Neural progenitor cell (in vitro differentiated cells): Measurements from ENCODE around the gene SMIM1. TPM values are rescaled to one million over a fixed set of nuclear protein-coding genes. Genes with fewer than 3 reads are reported as not detected.

Experiments
- DNase-seq: peaks from one replicate; pipeline ENCODE4 v3.0.0-alpha.2; 2016; ENCODE audit warnings: low spot score
- H2AFZ ChIP-seq: fragments of 200-600 bp; sonication (generic); replicated peaks from 2 replicates; pipeline ENCODE4 v1.6.1; 2016; ENCODE audit warnings: antibody characterized with exemption
- H3F3A ChIP-seq: fragments of 200-600 bp; sonication (generic); 2 replicates; pipeline ENCODE4 v1.6.1; 2016; ENCODE audit warnings: antibody characterized with exemption, low read depth
- H3K27ac ChIP-seq: fragments of 200-600 bp; sonication (generic); 2 replicates; pipeline ENCODE4 v1.5.1; 2016; ENCODE audit warnings: mild to moderate bottlenecking
- H3K27me3 ChIP-seq: fragments of 200-600 bp; sonication (generic); 2 replicates; pipeline ENCODE4 v1.6.1; 2016; ENCODE audit warnings: mild to moderate bottlenecking, moderate library complexity
- H3K36me3 ChIP-seq: fragments of 200-600 bp; sonication (generic); 2 replicates; pipeline ENCODE4 v1.5.1; 2016
- H3K4me1 ChIP-seq: fragments of 200-600 bp; sonication (generic); 2 replicates; pipeline ENCODE4 v1.6.1; 2016; ENCODE audit warnings: mixed run types
- H3K4me2 ChIP-seq: fragments of 200-600 bp; sonication (generic); 2 replicates; pipeline ENCODE4 v1.6.1; 2016
- H3K4me3 ChIP-seq: fragments of 200-600 bp; sonication (generic); 2 replicates; pipeline ENCODE4 v1.5.1; 2016
- H3K79me2 ChIP-seq: fragments of 200-600 bp; sonication (generic); 2 replicates; pipeline ENCODE4 v1.6.1; 2016; ENCODE audit warnings: low read depth
- H3K9ac ChIP-seq: fragments of 200-600 bp; sonication (generic); 2 replicates; pipeline ENCODE4 v1.6.1; 2016
- H3K9me3 ChIP-seq: fragments of 200-600 bp; sonication (generic); 2 replicates; pipeline ENCODE4 v1.5.1; 2016; ENCODE audit warnings: low read depth
- H4K20me1 ChIP-seq: fragments of 200-600 bp; sonication (generic); 2 replicates; pipeline ENCODE4 v1.6.1; 2016; ENCODE audit warnings: low read depth
- H3K27ac Mint-ChIP-seq: 3 replicates; pipeline ENCODE4 v1.8.0; 2021; ENCODE audit warnings: mixed read lengths
- H3K27me3 Mint-ChIP-seq: 2 replicates; pipeline ENCODE4 v1.8.0; 2022; ENCODE audit warnings: low read depth, mild to moderate bottlenecking, inconsistent platforms, moderate library complexity, mixed read lengths; ENCODE audit not compliant: insufficient read depth
- H3K36me3 Mint-ChIP-seq: 3 replicates; pipeline ENCODE4 v1.8.0; 2021; ENCODE audit warnings: mixed read lengths
- H3K4me1 Mint-ChIP-seq: 3 replicates; pipeline ENCODE4 v1.8.0; 2021; ENCODE audit warnings: mixed read lengths
- H3K4me3 Mint-ChIP-seq: 3 replicates; pipeline ENCODE4 v1.8.0; 2021; ENCODE audit warnings: mild to moderate bottlenecking, moderate library complexity, mixed read lengths
- H3K9me3 Mint-ChIP-seq: 3 replicates; pipeline ENCODE4 v1.8.0; 2020; ENCODE audit warnings: mixed read lengths
- CTCF ChIP-seq: fragments of 200-600 bp; sonication (generic); IDR thresholded peaks from 2 replicates; pipeline ENCODE4 v1.5.1; 2017; ENCODE audit warnings: antibody characterized with exemption, mild to moderate bottlenecking
- EZH2 ChIP-seq: fragments of 200-600 bp; sonication (generic); IDR thresholded peaks from 2 replicates; pipeline ENCODE4 v1.6.1; 2017; ENCODE audit warnings: antibody characterized with exemption, mild to moderate bottlenecking, moderate library complexity
- EZH2phosphoT487 ChIP-seq: fragments of 200-600 bp; sonication (generic); IDR thresholded peaks from 2 replicates; pipeline ENCODE4 v1.6.1; 2017; ENCODE audit warnings: antibody characterized with exemption
- total RNA-seq: library from RNA; depleted of rRNA; stranded (reverse); fragments of >200 nt; gene quantifications from 2 replicates; pipeline ENCODE4 v1.2.3, GENCODE V29; 2015; ENCODE audit warnings: low replicate concordance

SMIM1 gene
- total RNA-seq, 1 donor from 2014 or later = not detected

DNA sequence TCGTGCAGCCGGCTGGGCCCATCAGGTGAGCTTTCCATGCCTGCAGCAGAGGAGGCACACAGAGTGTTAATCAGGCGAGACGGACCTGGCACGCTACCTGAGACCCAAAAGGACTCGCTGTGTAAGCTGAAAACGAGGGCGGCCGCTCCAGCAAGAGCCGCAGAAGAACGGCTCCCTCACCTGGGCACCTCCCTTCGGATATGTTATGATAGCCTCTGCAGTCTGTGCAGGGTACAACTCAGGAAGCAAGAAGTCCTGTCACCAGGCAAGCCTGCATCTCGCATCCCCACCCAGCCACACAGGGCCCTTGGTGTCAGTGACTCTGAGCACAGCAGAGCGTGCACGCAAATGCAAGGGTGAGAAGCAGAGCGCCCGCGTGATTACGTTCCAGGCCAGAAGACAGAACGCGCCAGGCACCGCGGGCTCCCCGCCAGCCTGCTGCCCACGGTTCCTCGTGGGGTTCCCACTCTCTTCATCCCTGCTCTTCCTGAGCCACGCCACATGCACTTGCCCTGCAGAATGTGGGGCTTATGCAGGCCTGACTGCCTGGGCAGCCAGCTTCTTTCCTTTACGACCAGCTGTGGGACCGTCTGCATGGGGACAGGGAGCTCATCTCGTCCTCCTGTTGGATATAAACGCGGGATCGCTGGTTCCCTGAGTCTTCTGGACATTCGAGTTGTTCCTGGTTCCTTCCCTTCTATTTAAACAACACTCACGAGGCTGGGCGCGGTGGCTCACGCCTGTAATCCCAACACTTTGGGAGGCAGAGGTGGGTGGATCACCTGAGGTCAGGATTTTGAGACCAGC lies 44.0 kb downstream of the SMIM1 start:
- Histone ChIP-seq H3K4me2 (no peak overlapping the region), H3K79me2 (no peaks in the 10 kb centered on the region), H3K27me3 (no peaks in the 10 kb centered on the region), H3K9me3 (no peaks in the 10 kb centered on the region), H4K20me1 (no peaks in the 10 kb centered on the region), H3K4me3 (no peak overlapping the region), H3F3A (no peaks in the 10 kb centered on the region), H3K4me1 (no peaks in the 10 kb centered on the region), H3K36me3 (no peaks in the 10 kb centered on the region), H2AFZ (no peak overlapping the region), H3K9ac (no peak overlapping the region), H3K27ac (no peak overlapping the region)
- no peaks in the 10 kb centered on the region for H3K9me3 Mint-ChIP-seq
- no peak for DNase-seq
- H3K4me3 Mint-ChIP-seq = no peak overlapping the region
- peaks cover 7% of the 10 kb centered on the region for H3K36me3 Mint-ChIP-seq
- H3K27me3 Mint-ChIP-seq = peaks cover 2% of the 10 kb centered on the region
- TF ChIP-seq CTCF = no peak
- no peak for TF ChIP-seq EZH2phosphoT487
- no peak for TF ChIP-seq EZH2
- no peak overlapping the region for H3K27ac Mint-ChIP-seq
- H3K4me1 Mint-ChIP-seq = peaks cover 28% of the 10 kb centered on the region

DNA sequence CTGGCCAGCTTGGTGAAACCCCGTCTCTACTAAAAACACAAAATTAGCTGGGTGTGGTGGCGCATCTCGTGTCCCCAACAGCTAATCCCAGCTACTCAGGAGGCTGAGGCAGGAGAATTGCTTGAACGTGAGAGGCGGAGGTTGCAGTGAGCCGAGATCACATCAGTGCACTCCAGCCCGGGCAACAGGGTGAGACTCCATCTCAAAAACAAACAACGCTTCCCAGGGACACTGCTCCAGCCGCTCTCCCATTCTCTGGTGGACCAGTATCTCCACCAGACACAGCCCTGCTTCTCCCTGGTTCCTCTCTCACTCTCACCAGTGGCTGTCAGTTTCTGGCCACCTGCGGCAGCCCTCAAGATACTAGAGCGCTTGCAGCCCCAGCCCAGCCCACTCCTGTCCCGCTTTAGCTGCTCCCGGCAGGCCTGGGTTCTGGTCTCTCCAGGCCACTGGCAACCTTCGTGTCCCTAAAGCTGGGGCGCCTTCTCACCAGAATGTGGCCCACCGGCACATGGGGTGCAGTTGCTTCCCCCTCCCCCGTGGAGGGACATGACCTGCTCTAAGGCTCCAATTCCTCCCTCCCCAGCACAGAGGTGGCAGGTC lies 44.7 kb downstream of the SMIM1 start:
- DNase-seq = no peak

GRCh38 chr1:3817821-3818597 lies 45.5 kb downstream of the SMIM1 start:
- Mint-ChIP-seq H3K4me3 (no peak overlapping the region), H3K9me3 (no peaks in the 10 kb centered on the region), H3K4me1 (peaks cover 30% of the 10 kb centered on the region), H3K27ac (no peak overlapping the region), H3K27me3 (peaks cover 2% of the 10 kb centered on the region), H3K36me3 (peaks cover 7% of the 10 kb centered on the region)
- TF ChIP-seq EZH2phosphoT487 (no peak), EZH2 (no peak), CTCF (no peak)
- Histone ChIP-seq H3F3A (no peaks in the 10 kb centered on the region), H3K4me3 (no peak overlapping the region), H3K9me3 (no peaks in the 10 kb centered on the region), H3K79me2 (no peaks in the 10 kb centered on the region), H3K27ac (no peak overlapping the region), H3K4me1 (no peaks in the 10 kb centered on the region), H2AFZ (no peak overlapping the region), H3K36me3 (no peaks in the 10 kb centered on the region), H4K20me1 (no peaks in the 10 kb centered on the region), H3K9ac (no peak overlapping the region), H3K27me3 (no peaks in the 10 kb centered on the region), H3K4me2 (no peak overlapping the region)
- no peak for DNase-seq

More for the DNA sequence above, 44.7 kb downstream of the SMIM1 start:
- Histone ChIP-seq H3K9me3 (no peaks in the 10 kb centered on the region), H3K36me3 (no peaks in the 10 kb centered on the region), H3F3A (no peaks in the 10 kb centered on the region), H3K4me3 (no peak overlapping the region), H3K4me1 (no peaks in the 10 kb centered on the region), H3K79me2 (no peaks in the 10 kb centered on the region), H4K20me1 (no peaks in the 10 kb centered on the region), H3K4me2 (no peak overlapping the region), H3K9ac (no peak overlapping the region), H3K27ac (no peak overlapping the region), H3K27me3 (no peaks in the 10 kb centered on the region), H2AFZ (no peak overlapping the region)
- TF ChIP-seq CTCF (no peak), EZH2 (no peak), EZH2phosphoT487 (no peak)
- Mint-ChIP-seq H3K4me3 (no peak overlapping the region), H3K27ac (no peak overlapping the region), H3K27me3 (peaks cover 2% of the 10 kb centered on the region), H3K36me3 (peaks cover 7% of the 10 kb centered on the region), H3K4me1 (peaks cover 30% of the 10 kb centered on the region), H3K9me3 (no peaks in the 10 kb centered on the region)
